Measurements from ENCODE around the gene UBR4. TPM values are rescaled to one million over a fixed set of nuclear protein-coding genes. Genes with fewer than 3 reads are reported as not detected.

Gene UBR4
- total and polyA plus RNA-seq, 2 of the 8 experiments (the other 6 are each of a cell fraction or from before 2014, with no cell fraction given), result 139 to 152 TPM

DNA sequence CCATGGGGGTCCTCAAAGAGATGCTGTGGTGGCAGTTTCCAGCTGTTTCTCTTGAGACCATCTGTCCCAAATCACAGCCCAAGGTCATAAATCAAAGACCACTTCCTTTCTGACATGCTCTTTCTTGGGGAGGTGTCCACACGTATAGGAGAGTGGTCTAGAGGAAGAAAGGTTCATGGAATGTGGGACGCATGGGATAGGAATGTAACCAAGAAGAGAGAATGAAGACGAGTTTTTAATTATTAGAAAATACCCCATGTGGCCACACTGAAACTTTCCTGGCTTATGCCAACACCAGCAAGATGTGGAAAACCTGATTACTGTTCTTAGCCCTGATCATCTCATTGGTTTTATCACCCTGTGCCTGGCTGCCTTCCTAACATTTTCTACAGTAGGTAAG, 129.3 kb downstream of the UBR4 start (continued):
- TF ChIP-seq, protein P1, sequence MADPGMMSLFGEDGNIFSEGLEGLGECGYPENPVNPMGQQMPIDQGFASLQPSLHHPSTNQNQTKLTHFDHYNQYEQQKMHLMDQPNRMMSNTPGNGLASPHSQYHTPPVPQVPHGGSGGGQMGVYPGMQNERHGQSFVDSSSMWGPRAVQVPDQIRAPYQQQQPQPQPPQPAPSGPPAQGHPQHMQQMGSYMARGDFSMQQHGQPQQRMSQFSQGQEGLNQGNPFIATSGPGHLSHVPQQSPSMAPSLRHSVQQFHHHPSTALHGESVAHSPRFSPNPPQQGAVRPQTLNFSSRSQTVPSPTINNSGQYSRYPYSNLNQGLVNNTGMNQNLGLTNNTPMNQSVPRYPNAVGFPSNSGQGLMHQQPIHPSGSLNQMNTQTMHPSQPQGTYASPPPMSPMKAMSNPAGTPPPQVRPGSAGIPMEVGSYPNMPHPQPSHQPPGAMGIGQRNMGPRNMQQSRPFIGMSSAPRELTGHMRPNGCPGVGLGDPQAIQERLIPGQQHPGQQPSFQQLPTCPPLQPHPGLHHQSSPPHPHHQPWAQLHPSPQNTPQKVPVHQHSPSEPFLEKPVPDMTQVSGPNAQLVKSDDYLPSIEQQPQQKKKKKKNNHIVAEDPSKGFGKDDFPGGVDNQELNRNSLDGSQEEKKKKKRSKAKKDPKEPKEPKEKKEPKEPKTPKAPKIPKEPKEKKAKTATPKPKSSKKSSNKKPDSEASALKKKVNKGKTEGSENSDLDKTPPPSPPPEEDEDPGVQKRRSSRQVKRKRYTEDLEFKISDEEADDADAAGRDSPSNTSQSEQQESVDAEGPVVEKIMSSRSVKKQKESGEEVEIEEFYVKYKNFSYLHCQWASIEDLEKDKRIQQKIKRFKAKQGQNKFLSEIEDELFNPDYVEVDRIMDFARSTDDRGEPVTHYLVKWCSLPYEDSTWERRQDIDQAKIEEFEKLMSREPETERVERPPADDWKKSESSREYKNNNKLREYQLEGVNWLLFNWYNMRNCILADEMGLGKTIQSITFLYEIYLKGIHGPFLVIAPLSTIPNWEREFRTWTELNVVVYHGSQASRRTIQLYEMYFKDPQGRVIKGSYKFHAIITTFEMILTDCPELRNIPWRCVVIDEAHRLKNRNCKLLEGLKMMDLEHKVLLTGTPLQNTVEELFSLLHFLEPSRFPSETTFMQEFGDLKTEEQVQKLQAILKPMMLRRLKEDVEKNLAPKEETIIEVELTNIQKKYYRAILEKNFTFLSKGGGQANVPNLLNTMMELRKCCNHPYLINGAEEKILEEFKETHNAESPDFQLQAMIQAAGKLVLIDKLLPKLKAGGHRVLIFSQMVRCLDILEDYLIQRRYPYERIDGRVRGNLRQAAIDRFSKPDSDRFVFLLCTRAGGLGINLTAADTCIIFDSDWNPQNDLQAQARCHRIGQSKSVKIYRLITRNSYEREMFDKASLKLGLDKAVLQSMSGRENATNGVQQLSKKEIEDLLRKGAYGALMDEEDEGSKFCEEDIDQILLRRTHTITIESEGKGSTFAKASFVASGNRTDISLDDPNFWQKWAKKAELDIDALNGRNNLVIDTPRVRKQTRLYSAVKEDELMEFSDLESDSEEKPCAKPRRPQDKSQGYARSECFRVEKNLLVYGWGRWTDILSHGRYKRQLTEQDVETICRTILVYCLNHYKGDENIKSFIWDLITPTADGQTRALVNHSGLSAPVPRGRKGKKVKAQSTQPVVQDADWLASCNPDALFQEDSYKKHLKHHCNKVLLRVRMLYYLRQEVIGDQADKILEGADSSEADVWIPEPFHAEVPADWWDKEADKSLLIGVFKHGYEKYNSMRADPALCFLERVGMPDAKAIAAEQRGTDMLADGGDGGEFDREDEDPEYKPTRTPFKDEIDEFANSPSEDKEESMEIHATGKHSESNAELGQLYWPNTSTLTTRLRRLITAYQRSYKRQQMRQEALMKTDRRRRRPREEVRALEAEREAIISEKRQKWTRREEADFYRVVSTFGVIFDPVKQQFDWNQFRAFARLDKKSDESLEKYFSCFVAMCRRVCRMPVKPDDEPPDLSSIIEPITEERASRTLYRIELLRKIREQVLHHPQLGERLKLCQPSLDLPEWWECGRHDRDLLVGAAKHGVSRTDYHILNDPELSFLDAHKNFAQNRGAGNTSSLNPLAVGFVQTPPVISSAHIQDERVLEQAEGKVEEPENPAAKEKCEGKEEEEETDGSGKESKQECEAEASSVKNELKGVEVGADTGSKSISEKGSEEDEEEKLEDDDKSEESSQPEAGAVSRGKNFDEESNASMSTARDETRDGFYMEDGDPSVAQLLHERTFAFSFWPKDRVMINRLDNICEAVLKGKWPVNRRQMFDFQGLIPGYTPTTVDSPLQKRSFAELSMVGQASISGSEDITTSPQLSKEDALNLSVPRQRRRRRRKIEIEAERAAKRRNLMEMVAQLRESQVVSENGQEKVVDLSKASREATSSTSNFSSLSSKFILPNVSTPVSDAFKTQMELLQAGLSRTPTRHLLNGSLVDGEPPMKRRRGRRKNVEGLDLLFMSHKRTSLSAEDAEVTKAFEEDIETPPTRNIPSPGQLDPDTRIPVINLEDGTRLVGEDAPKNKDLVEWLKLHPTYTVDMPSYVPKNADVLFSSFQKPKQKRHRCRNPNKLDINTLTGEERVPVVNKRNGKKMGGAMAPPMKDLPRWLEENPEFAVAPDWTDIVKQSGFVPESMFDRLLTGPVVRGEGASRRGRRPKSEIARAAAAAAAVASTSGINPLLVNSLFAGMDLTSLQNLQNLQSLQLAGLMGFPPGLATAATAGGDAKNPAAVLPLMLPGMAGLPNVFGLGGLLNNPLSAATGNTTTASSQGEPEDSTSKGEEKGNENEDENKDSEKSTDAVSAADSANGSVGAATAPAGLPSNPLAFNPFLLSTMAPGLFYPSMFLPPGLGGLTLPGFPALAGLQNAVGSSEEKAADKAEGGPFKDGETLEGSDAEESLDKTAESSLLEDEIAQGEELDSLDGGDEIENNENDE (IDR thresholded peaks at IDR 0.05; ENCODE audit: insufficient replicate concordance, low read length), result no peak
- no peak for TF ChIP-seq SIX5 (IDR thresholded peaks at IDR 0.05; ENCODE audit: low read depth, low read length)
- no peak for TF ChIP-seq BACH1 (IDR thresholded peaks at IDR 0.05; ENCODE audit: low read length)
- no peak for TF ChIP-seq SP4 (IDR thresholded peaks at IDR 0.05; ENCODE audit: low read length)
- no peak for TF ChIP-seq SAP30 (IDR thresholded peaks at IDR 0.05; ENCODE audit: insufficient read depth, insufficient replicate concordance, low read length)
- TF ChIP-seq JUND (IDR thresholded peaks at IDR 0.05; ENCODE audit: low read length), result no peak
